Pulmonary artery endothelial cell (primary cell): ENCODE data around the gene SPEF2. TPM values are rescaled to one million over a fixed set of nuclear protein-coding genes. Genes with fewer than 3 reads are reported as not detected.

Experiments used
- DNase-seq: peaks from one replicate; pipeline ENCODE4 v3.0.0-alpha.2; 2011; ENCODE audit warnings: low read depth, low spot score
- total RNA-seq: library from RNA; depleted of rRNA; stranded (reverse); fragments of >200 nt; gene quantifications from 2 replicates; pipeline ENCODE4 v1.2.3, GENCODE V29; 2014

SPEF2 gene
- total RNA-seq, 1 donor from 2014 or later: 0.92 TPM

DNA sequence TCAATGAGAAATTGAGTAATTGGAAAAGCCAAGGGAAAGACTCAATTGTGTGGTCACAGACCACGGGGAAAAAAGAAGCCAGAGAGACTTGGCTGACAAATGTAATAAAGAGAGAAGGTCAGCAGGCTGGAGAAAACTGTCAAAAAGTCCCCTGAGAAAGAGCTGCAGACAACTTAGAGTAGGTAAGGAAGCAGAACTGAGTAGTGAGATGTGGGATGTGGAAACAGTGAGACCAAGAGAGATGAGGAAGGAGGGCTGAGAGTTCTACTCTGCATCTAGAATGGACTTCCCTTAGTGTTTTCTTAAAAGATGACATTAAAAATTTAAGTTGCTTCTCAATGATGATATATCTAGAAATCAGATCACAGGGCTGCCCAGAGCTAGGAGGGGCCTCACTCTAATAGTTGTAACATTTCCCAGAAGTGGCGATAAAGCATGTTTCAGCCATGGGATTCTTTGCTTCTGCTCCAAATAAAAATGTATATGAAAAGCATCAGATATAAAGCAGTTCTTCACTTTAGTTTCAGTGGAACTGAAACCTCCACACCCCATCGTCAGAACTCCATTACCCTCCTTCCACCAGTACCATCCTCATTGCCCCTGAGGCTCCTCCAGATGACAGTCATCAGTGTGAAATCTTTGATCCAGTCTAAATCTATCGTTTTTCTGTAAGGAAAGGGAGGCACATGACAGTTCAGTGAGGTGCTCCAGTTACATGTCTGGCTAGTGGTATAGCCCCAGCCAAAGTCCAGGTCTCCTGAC lies 80.6 kb downstream of the SPEF2 start:
- DNase-seq: no peak

DNA sequence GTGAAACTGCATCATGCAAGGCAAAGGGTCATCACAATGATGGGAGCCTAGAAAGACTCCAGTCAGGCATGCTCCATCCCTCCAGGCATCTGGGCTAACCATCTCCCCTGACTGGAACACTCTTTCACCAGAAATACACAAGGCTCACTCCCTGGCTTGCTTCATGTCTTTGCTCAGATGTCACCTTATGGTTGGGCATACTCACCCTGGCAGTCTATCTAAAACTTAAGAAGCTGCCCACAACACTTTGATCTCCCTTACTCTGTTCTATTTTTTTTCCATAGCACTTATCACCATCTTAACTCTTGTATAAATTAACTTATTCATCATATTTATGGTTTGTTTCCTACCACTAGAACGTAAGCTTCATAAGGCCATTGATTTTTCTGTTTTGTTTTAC lies 90.0 kb downstream of the SPEF2 start:
- no peak for DNase-seq

DNA sequence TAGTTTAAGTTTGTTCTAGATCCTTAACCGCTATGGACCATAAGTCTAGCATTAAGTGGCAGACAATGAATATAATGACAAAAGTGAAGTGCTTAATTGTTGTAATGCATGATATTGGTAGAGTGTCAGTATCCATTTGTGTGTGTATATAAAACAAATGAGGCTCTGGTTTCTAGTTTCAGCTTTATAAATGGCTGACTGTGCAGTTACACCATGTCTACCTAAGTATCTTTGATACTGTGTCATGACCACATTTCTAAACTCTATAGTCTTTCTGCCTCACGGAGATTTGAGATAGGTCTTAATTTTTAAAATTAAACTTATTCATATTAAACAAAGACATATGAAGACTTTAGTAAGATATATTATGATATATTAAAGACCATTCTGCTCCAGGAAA lies 92.0 kb downstream of the SPEF2 start:
- no peak for DNase-seq

DNA sequence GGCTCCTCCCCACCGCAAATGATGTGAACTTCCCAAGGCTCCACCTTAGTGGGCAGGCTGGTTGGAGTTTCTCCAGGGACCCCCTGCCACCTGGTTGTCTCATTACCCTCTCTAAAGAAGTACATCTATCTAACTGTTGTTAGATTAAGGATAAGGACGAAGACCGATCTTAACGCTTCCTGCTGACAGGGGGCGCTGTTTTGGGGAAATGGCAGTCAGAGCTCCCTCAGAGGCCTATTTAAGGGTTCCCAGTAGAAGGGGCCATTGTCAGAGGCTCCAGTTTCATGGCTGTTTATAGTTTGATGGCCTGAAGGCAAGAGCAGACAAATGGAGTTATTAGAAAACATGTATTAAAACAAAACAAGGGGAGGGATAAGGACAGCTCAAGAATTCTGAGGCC lies 100.1 kb downstream of the SPEF2 start:
- no peak for DNase-seq

DNA sequence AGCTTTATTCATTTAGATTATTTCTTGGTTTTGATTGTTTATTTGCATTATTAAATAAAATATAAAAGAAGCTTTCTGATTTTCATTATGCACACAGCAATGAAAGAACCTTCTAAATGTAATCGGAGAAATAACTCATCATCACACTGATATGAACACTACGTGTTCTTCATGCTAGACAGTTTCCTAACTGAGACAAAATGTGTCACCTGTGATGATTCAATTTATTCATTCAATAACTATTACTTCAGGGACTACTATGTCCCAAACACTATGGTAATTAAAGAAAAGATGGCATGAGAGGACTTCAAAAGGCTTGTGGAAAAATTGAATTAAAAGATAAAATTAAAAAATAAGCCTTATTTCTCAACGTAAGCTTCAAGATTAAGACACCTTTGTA lies 118.1 kb downstream of the SPEF2 start:
- no peak for DNase-seq

DNA sequence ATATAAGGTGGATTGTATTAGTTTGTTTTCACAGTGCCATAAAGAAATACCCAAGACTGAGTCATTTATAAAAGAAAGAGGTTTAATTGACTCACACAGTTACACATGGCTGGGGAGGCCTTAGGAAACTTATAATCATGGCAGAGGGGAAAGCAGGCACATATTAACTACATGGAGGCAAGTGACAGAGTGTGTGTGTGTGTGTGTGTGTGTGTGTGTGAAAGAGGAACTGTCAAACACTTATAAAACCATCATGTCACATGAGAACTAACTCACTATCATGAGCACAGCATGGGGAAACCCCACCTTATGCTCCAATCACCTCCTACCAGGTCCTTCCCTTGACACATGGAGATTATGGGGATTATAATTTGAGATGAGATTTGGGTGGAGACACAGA lies 118.6 kb downstream of the SPEF2 start:
- no peak for DNase-seq

DNA sequence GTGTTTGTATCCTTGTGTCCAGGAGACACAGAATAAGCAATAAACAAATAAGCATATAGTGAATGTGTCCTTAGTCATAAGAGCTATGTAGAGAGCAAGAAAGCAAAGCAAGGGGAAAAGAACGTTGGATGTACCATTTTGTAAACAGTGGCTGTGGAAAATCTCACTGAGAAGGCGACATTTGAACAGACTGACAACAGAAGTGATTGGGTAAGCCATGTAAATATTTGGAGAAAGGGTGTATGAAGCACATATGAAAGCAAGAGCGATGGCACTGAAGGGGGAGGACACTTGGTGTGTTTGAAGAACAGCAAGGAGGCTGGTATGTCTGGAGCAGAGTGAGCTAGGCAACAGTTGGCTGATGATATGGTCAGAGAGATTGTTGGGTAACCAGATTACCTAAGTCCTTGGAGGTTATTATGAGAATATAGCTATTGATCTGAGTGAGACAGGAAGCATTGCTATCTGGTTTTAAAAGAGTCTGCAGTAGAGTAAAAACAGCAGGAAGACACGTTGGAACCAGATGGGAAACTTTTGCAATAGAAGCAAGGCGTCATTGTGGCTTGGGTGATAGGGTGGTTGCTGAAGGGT lies 123.6 kb downstream of the SPEF2 start:
- DNase-seq: no peak

DNA sequence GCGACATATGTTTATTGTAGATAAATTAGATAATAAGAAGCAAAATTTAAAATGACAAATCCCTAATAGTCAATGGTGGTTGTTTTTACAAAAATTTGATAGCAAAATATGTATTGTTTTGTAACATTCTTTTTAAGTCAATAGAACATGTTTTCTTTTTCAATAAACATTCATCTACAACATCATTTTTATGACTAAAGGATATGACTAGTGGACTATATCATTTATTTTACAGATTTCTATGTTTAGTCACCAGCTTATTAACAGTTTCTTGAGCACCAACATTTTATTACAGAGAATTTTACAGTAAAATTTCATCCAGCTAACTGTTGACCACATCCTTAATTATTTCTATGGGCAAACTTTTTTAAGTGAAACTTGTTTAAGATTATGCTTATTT lies 124.3 kb downstream of the SPEF2 start:
- no peak for DNase-seq

DNA sequence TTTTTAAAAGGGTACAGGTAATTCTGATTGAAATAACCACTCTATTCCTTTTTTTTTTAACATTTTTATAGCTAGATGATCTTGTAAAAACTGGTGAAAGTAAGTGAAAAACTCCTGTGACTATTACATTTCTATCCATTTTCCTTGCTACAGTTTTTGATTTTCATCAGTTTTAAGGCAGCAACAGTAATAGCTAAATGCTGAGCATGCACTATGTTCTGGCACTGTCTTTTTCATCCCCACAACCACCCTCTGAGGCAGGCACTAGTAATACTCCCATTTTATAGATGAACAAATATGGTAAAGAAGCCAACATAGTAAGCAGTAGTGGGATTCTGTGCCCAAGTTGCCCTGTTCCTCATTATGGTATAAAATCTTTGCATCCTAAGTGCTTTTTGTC lies 126.0 kb downstream of the SPEF2 start:
- DNase-seq: no peak

DNA sequence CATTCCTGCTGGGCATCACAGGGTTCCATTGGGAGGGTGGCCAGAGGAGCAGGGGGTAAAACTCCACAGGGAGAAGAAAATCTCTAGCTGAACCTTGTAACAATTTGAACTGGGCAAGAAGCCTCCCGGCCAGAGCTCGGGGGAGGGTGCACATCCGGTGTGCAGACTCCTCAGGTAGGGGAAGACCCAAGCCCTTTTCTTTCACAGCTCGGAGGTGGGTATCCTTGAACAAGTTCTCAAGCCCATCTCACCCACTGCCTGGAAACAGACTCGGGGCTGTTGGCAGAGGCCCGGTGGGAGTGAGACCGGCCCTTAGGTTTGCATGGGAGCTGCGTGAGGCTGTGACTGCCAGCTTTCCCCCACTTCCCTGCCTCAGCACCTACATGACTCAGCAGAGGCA lies 127.5 kb downstream of the SPEF2 start:
- DNase-seq: no peak

DNA sequence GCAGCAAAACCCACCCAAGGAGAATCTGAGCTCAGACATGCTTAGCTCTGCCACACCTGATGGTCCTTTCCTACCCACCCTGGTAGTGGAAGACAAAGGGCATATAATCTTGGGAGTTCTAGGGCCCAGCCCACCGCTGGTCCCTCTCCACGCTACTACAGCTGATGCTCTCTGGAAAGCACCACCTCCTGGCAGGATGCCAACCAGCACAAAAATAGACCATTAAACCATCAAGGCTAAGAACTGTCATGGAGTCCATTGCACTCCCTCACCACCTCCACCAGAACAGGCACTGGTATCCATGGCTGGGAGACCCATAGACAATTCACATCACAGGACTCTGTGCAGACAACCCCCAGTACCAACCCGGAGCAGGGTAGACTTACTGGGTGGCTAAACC lies 128.0 kb downstream of the SPEF2 start:
- no peak for DNase-seq

DNA sequence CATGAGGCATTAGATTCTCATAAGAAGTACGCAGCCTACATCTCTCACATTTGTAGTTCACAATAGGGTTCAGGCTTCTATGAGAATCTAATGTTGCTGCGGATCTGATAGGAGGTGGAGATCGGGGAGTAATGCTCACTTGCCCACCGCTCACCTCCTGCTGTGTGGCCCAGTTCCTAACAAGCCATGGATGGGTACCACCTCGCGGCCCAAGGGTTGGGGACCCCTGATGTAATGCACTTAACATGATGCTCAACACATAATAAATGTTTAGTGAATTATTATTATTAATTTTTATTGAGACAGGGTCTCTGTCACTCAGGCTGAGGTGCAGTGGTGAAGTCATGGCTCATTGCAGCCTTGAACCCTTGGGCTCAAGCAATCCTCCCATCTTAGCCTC lies 134.3 kb downstream of the SPEF2 start:
- DNase-seq: no peak

DNA sequence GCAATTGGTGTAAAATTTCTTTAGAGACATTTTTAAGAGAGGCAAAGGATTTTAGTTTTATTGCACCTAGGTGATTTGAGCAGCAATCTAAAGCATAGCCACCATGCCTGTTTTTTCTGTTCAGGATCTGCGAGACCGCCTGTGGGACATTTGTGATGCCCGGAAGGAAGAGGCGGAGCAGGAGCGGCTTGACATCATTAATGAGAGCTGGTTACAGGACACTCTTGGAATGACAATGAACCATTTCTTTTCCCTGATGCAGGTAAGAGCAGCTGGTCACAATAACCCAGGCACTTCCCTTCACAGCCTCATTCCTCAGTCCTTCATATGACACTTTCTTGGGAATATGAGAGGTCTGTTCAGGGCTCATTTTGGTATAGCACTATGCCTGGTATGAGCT lies 135.8 kb downstream of the SPEF2 start:
- no peak for DNase-seq

DNA sequence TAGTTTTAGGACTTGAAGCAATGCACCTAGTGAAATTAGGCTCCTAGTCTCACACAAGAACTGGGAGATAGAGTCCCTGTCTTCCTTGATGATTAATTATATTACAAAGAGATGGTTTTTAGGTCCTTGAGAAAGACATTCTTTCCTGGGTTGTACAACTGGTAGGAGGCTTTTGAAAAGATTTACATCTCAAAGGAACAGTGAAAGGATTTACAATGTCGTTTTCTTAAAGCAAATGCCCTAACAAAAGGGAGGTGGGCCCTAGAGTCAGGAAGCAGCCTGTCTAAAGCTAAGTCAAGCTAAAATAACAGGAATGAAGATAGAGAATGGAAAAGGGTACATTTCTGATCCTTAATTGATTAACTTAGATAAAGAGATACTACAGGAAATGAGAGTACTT lies 136.8 kb downstream of the SPEF2 start:
- no peak for DNase-seq

DNA sequence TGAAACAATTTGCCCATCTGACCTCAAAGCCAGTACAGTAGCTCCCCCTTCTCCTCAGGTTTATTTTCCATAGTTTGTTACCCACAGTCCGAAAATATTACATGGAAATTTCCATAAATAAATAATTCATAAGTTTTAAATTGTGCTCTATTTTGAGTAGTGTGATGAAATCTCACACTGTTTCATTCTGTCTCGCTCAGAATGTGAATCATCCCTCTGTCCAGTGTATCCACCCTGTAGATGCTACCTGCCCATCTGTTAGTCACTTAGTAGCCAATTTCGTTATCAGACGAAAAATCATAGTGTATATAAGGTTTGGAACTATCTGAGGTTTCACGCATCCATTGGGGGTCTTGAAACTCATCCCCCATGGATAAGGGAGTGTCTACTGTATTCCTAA lies 138.3 kb downstream of the SPEF2 start:
- no peak for DNase-seq

DNA sequence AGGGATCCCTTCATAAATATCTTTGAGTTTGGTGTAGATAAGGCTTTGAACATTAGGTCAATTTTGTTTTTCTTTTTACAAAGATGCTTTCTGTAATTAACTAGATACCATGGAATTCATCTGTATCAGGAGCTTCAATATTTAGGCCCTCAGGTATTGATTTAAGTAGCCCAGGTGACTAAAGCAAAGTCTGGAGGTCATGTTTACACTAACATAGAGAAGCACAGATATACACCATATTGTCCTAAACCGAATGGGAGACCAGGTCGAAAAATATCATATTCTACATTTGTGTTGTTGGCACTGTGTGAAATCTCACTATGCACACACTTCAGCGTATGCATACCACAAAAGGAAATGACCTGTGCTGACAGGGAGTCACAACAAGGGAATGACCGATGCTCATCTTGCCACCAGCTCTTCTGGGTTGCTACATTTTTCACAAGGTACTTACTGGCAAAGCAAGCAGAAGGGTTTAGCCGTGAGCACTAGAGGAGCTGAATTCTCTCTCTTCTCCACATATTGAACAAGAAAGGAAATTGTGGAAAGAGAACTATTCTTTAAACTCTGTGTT lies 140.6 kb downstream of the SPEF2 start:
- DNase-seq: no peak

DNA sequence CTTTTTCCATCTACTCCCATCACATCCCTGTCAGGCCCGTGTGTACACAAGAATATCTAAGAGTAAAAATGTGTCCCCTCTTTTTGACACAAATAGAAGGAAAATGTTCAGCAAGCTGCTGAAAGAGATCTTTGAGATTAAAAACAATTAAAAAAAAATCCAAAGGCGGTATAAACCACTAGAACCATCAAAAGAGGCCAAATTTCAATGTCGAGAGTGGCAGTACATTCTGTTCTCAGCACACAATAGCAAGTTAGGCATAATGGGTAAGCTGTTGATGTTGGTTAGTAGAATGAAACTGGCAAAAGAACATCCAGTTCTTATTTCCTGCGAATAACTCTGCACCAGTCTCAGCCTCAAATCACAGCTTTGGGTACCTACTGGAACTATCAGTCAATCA lies 143.9 kb downstream of the SPEF2 start:
- DNase-seq: no peak

DNA sequence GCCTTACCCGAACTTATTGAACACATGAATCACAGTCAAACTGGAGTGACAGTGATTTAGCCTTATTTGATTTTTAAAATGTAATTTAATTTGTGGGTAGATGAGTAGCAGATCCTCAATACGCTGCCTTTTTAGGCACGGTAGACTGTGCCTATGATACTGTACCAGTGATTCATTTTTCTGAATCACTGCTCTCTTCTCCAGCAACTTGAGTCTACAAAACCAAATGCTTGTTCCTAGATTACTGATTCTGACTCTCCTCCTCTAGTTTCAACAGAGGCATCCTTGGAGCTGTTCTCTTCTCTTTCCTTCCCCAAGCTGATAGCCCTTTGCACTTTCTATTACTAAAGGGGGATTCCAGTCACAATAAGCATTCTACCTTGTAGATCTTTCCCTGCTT lies 144.7 kb downstream of the SPEF2 start:
- no peak for DNase-seq

DNA sequence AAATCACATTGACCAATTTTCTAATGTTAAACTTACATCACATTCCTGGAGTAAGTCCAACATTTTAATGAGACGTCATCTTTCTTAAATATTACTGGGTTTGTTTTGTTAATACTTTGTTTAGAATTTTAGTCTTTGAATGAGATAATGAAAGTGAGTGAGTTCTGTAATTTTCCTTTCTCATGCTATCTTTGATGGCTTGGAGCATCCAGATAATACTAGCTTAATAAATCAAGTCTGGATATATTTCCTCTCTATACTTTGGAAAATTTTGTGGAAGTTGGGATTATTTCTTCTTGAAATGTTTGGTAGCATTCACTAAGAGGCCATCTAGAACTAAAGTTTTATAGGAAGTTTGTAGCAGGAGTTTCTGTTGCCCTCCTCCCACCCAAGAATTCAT lies 148.3 kb downstream of the SPEF2 start:
- DNase-seq: no peak

DNA sequence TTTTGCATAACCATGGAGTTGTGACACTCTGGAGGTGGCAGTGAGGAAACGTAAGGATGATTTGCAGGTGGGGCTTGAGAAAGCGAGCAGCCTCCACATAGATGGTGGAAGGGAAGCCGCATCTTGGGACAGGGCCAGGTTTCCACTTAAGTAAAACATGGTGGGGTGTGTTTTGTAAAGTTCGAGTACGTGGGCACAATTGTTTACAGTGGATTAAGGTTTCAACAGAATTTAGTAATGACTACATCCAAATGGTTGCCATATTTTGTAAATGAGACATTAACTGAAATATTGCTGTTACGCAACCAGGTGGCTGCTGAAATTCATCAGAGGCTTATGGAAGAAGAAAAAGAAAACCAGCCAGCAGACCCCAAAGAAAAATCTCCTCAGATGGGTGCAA lies 153.6 kb downstream of the SPEF2 start:
- no peak for DNase-seq

DNA sequence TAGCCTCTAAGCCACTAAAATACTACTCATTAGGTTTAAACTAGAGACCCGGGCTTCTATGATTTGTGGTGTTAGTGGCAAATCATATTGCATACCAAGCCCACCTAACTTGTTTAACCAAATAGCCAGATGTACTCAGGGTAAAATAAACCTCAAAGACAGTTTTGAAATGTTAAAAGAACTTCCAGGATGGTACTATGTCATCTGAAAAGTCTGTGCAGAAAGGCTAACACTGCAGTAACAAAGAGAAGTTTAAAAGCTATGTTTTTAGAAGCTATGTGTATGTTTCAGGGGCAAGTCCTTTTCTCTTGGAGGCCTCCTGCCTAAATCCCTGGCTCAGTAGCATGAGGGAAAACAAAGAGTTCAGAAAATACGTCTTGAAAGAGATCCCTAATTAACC lies 154.2 kb downstream of the SPEF2 start:
- no peak for DNase-seq

DNA sequence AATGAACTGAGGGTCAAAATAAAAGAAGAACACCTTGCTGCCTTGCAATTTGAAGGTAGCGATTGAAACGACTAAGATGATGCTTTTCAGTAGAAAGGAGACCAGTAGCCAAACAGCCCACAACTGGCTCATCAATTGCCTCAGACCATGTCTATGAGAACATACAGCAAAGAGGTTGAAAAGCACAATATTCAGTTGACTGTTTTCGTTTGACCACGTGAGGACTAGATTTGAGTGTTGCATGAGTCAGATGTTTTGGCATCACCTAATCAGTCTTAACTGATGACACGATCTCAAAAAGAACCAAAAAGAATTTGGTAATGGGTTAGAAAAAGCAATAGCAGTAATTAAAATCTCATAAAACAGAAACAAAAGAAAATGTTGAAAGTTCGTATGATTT lies 156.3 kb downstream of the SPEF2 start:
- no peak for DNase-seq

DNA sequence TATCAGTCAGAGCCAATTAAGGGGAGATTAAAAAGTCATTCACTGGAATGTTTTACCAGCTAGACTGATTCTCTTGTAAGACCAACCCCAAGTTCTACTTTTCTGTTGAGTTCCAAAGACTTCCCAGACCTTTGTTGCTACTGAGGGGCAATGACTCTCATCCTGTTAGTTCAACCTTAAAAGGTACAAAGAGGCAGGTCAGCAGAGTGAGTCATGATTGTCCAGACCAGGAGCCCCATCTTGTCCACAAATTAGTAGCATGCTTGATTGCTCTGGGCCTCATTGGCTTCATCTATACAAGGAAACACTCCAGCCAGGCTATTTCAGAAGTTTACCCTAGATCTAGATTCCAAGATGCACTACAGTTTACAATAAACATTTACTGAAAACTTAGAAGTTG lies 159.1 kb downstream of the SPEF2 start:
- no peak for DNase-seq
